Measurements from ENCODE around the gene MYCL. TPM values are rescaled to one million over a fixed set of nuclear protein-coding genes. Genes with fewer than 3 reads are reported as not detected.

Gene MYCL
- total and polyA plus RNA-seq, 8 donors: 2.7 to 12.9 (median 10.9) TPM

DNA sequence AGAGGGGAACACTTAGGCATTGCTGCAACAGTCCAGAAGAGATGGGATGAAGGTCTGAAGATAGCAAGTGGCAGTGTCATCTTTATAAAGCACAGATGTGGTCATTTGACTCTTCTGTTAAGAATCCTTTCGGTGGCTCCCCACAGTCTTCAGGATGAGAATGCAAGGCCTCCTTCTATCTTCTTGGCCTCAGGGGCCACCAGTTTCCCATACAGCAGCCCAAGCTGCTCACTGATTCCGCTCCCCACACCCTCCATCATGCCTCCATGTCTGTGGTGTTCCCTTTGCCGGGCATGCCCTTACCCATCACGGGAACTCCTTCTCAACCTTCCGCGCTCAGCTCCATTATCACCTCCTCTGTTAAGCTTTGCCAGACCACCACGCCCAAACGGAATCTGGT, 37.1 kb upstream of the MYCL start:
- Histone ChIP-seq H3K27me3 (no peaks in the 10 kb centered on the region), H3K9me3 (no peaks in the 10 kb centered on the region), H3K27ac (no peak overlapping the region), H3K4me3 (no peak overlapping the region), H3K36me3 (no peaks in the 10 kb centered on the region), H3K4me1 (peaks cover 5 to 57% of the 10 kb centered on the region in 2 donors)
- DNase-seq: no peak
- intact Hi-C loops (cut with DNase I): no loop called here
- TF ChIP-seq, protein P1, sequence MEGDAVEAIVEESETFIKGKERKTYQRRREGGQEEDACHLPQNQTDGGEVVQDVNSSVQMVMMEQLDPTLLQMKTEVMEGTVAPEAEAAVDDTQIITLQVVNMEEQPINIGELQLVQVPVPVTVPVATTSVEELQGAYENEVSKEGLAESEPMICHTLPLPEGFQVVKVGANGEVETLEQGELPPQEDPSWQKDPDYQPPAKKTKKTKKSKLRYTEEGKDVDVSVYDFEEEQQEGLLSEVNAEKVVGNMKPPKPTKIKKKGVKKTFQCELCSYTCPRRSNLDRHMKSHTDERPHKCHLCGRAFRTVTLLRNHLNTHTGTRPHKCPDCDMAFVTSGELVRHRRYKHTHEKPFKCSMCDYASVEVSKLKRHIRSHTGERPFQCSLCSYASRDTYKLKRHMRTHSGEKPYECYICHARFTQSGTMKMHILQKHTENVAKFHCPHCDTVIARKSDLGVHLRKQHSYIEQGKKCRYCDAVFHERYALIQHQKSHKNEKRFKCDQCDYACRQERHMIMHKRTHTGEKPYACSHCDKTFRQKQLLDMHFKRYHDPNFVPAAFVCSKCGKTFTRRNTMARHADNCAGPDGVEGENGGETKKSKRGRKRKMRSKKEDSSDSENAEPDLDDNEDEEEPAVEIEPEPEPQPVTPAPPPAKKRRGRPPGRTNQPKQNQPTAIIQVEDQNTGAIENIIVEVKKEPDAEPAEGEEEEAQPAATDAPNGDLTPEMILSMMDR (IDR thresholded peaks at IDR 0.05): no peak
- no peak for ATAC-seq

DNA sequence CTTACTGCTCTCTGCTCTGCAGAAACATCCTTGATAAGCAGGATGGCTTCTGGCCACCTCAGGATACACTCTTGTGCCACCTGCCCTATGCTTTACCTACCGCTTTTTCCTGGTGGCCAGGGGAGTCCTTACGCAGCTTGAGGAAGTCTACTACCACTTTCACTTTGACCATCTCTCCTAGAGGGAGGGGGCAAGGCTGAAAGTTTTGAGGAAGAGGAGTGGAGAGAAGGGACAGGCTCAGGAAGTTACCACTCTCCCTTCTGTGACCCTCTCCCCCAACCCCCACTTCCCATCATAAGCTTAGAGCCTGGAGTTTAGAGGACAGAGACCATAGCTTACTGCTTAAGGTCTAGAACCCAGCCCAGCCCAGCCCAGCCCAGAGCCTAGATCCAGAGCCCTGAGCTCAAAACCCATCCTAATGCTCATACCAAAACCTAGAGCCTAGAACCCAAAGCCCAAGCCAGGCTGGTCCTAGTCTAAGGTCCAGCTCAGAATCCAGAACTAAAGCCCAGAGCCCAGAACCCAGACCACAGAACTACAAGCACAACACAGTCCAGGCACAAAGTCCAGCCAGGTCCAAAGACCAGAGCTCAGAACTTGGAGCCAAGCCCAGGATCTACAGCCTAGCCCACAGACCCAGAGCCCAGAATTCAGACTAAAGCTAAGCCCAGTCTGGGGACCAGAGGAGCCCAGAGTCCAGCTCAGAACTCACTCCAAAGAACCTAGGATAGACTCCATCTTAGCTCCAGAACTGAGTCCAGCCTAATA, 35.2 kb upstream of the MYCL start:
- peaks cover 4 to 68% of the 10 kb centered on the region in 2 donors for H3K4me1 ChIP-seq
- intact Hi-C loops (cut with DNase I): no loop called here
- no peaks in the 10 kb centered on the region for H3K36me3 ChIP-seq
- H3K27me3 ChIP-seq: no peaks in the 10 kb centered on the region
- H3K27ac ChIP-seq: peak overlapping the region; percentile 46 to 87
- peak overlapping the region in 1 of 2 donors; percentile 3 for H3K4me3 ChIP-seq
- ATAC-seq (peak; percentile 4), DNase-seq (no peak)
- TF ChIP-seq, protein P1 (IDR thresholded peaks at IDR 0.05): no peak
- H3K9me3 ChIP-seq: no peaks in the 10 kb centered on the region

DNA sequence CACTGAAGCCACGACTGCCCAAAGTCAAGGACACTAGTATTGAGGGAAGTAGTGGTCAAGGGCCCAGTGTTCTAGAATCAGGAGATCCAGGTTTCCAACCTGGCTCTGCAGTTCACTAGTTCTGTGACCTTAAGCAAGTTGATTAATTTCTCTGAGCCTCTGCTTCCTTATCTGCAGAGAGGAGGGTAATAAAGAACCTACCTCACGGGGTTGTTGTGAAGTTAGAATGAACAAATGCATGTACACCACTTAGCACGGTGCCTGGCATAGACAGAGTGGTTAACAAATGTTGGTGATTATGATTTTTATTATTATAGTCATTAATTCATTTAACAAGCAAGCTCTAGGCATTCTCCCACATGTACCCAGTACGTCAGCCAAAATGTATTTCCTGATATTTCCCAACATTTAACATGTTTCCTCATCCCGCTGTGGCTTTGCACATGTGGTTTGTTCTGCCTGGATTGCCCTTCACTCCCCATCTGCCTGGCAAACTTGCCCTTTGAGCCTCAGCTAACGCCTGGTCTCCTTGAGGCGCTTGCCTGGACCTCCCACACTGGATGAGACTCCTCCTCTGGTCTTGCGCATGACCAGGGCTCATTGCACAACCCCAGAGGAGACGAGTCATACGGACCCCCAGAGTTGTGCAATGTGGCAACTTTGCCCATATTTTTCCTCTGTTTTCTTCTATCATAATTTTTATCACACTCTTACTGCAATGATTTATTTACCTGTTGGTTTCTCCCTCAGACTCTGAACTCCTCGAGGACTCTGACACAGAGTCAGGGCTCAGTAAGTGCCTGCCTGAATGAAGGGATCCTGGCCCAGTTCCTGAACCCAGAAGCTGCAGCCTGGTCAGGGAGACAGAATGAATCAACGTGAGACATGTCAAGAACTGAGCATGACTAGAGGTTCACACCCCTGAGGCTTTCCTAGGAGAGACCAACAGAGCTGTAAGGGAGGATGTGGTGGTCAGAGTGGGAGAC, 32.5 kb upstream of the MYCL start:
- DNase-seq: peak; percentile 56 to 94 (median 88)
- TF ChIP-seq, protein P1 (IDR thresholded peaks at IDR 0.05): no peak
- H3K4me1 ChIP-seq: peaks cover 4 to 49% of the 10 kb centered on the region in 2 donors
- no peak overlapping the region for H3K4me3 ChIP-seq
- no peaks in the 10 kb centered on the region for H3K27me3 ChIP-seq
- H3K9me3 ChIP-seq: no peaks in the 10 kb centered on the region
- peak; percentile 93 for ATAC-seq
- no peaks in the 10 kb centered on the region for H3K36me3 ChIP-seq
- peak overlapping the region; percentile 82 to 87 for H3K27ac ChIP-seq
- intact Hi-C loops (cut with DNase I): no loop called here

DNA sequence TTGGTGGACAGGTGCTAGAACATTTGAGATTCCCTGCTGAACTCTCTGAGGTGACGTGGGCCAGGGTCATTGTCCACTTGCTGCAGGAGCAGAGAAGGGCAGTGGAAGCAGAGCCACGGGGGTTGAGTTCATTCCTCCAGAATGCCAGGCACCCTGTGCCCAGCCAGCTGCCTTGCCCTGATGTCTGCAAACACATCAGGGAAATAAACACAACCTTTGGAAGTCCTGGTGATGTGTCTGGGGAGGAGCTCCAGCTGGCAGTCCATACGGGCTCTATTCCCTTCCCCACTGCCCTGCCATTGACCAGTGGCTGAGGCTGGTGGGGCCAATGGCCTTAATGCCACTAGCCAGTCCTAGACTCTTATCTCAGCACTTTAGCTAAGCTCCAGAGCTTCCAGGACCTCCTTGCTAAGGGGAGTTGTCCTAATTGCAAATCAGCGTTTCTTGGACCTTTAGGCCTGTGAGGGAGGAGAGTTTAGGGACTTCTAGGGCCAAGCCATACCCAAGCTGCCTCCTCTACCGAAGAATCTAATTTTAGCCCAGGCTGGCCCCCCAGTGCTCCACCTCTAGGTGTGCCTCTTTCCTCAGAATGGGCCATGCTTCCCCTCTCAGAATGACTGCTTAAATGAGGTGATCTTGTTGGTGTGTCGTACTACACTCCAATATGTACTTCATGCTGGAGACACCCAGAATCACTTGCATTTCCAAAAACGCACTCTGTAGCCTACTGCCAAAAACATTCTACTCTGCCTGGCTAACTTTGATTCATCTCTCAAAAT, 27.3 kb upstream of the MYCL start:
- TF ChIP-seq, protein P1 (IDR thresholded peaks at IDR 0.05): no peak
- DNase-seq: no peak
- Histone ChIP-seq H3K9me3 (no peaks in the 10 kb centered on the region), H3K4me3 (no peak overlapping the region), H3K27me3 (no peaks in the 10 kb centered on the region), H3K4me1 (peaks cover 3 to 38% of the 10 kb centered on the region in 2 donors), H3K27ac (no peak overlapping the region), H3K36me3 (no peaks in the 10 kb centered on the region)
- intact Hi-C loops (cut with DNase I): no loop called here
- ATAC-seq: no peak
